ENCODE results near the gene PIR. TPM values are rescaled to one million over a fixed set of nuclear protein-coding genes. Genes with fewer than 3 reads are reported as not detected.
A peak's percentile ranks its signal among the peaks of the same experiment; 100 is the strongest.

The PIR gene
- total RNA-seq, 1 donor from 2014 or later, result 23.6 TPM

DNA sequence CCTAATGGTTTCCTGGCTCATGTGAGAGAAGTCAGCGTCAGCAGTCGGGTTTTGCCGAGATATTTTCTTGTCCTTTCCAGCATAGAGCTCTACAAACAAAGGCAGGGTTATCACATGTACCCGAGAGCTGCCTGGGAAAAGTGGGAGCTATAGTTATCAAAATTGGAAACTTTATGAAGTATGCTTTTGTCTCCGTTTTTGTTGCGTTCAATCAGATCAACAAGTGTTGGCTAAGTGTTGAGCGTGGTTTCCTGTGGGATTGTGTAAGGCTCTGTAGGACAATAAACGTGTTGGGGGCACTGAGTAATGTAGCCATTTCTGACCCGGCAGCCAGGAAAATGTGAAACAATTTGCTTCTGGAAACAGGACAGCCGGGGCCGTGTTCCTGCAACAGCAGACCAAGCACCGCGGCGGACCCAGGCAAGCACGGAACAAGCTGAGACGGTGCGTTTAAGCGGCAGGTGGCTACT lies 7.4 kb upstream of the PIR start, which contains the start of gene BMX:
Gene BMX, plus strand, starts transcription at position 311 of the 470 bp plus-strand sequence. CDS start 7,547 bp downstream, outside the sequence.
- H3K27ac Mint-ChIP-seq, result no peak within 1 kb of the TSS
- H3K27me3 Mint-ChIP-seq, result peaks cover 5% of the 10 kb centered on the region
- H3K9me3 Mint-ChIP-seq, result no peaks in the 10 kb centered on the region
- no peaks in the 10 kb centered on the region for H3K36me3 Mint-ChIP-seq
- DNase-seq (ENCODE audit: extremely low spot score, unreplicated experiment), result no peak
- TF ChIP-seq, protein P1, sequence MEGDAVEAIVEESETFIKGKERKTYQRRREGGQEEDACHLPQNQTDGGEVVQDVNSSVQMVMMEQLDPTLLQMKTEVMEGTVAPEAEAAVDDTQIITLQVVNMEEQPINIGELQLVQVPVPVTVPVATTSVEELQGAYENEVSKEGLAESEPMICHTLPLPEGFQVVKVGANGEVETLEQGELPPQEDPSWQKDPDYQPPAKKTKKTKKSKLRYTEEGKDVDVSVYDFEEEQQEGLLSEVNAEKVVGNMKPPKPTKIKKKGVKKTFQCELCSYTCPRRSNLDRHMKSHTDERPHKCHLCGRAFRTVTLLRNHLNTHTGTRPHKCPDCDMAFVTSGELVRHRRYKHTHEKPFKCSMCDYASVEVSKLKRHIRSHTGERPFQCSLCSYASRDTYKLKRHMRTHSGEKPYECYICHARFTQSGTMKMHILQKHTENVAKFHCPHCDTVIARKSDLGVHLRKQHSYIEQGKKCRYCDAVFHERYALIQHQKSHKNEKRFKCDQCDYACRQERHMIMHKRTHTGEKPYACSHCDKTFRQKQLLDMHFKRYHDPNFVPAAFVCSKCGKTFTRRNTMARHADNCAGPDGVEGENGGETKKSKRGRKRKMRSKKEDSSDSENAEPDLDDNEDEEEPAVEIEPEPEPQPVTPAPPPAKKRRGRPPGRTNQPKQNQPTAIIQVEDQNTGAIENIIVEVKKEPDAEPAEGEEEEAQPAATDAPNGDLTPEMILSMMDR (conservative IDR thresholded peaks at IDR 0.05), result no peak
- peaks cover 7% of the 10 kb centered on the region for H3K4me1 Mint-ChIP-seq (ENCODE audit: unreplicated experiment)
- H3K4me3 Mint-ChIP-seq, result no peak within 1 kb of the TSS

DNA sequence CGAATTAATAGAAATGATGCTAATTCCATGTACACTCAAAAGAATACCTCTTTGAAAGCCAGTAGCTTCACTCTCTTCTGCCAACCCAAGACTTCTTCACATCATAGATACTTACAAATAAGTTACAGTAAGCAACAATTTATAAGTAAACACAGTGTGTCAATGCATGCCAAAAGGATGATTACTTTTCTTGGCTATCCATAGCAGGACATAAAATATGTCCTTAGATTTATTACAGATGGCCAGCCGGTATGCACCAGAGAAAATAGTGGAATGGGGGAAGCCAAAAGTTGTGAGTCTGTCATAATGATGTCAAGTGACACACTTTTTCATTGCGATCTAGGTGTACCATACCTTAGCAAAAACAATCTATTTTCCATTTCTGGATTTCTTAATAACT lies 6.8 kb upstream of the PIR start:
- Mint-ChIP-seq H3K36me3 (no peaks in the 10 kb centered on the region), H3K4me3 (no peak overlapping the region), H3K9me3 (no peaks in the 10 kb centered on the region), H3K27me3 (peaks cover 5% of the 10 kb centered on the region), H3K27ac (no peak overlapping the region), H3K4me1 (ENCODE audit: unreplicated experiment) (peaks cover 7% of the 10 kb centered on the region)
- TF ChIP-seq, protein P1 (conservative IDR thresholded peaks at IDR 0.05), result no peak
- DNase-seq (ENCODE audit: extremely low spot score, unreplicated experiment), result no peak

DNA sequence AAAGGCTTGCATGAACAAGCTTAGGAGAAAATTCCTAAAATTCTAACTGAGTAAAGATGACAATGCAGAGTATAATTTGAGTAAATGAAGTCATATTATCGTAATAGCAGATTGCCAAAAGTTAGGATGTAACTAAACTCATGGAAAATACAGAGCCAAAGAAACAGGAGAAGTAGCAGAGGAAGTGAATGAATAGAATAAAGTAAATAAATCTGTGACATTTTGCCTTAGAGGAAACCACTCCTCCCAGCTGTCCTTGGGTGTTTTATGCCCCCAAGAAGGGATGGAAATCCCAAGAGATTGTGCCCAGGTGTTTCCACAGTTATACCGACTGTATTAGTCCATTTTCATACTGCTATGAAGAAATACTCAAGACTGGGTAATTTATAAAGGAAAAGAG lies 5.6 kb upstream of the PIR start:
- H3K27ac Mint-ChIP-seq, result no peak overlapping the region
- no peak overlapping the region for H3K4me3 Mint-ChIP-seq
- TF ChIP-seq, protein P1 (conservative IDR thresholded peaks at IDR 0.05), result no peak
- no peaks in the 10 kb centered on the region for H3K36me3 Mint-ChIP-seq
- H3K9me3 Mint-ChIP-seq, result no peaks in the 10 kb centered on the region
- no peak for DNase-seq (ENCODE audit: extremely low spot score, unreplicated experiment)
- H3K27me3 Mint-ChIP-seq, result peaks cover 5% of the 10 kb centered on the region
- peaks cover 9% of the 10 kb centered on the region for H3K4me1 Mint-ChIP-seq (ENCODE audit: unreplicated experiment)

DNA sequence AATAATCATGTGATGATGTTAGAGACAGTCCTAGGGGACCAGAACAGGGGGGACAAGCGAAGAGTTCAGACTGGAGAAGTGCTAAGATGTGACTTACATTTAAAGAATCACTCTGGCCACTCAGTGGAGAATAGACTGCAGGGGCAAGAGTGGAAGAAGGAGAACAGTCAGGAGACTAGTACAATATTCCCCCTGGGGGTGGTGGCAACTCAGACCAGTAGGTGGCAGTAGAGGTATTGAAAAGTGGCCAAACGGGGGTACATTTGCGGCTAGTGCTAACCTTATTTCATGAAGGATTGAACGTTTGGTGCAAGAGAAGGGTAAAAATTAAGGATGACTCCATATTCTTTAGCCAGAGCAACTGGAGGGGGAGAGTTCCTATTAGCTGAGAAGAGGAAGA lies 4.7 kb upstream of the PIR start:
- TF ChIP-seq, protein P1 (conservative IDR thresholded peaks at IDR 0.05), result peak; percentile 82
- peak overlapping the region; percentile 3 for H3K27ac Mint-ChIP-seq
- no peaks in the 10 kb centered on the region for H3K9me3 Mint-ChIP-seq
- H3K36me3 Mint-ChIP-seq, result no peaks in the 10 kb centered on the region
- DNase-seq (ENCODE audit: extremely low spot score, unreplicated experiment), result no peak
- H3K27me3 Mint-ChIP-seq, result peaks cover 5% of the 10 kb centered on the region
- H3K4me1 Mint-ChIP-seq (ENCODE audit: unreplicated experiment), result peaks cover 14% of the 10 kb centered on the region
- H3K4me3 Mint-ChIP-seq, result no peak overlapping the region

DNA sequence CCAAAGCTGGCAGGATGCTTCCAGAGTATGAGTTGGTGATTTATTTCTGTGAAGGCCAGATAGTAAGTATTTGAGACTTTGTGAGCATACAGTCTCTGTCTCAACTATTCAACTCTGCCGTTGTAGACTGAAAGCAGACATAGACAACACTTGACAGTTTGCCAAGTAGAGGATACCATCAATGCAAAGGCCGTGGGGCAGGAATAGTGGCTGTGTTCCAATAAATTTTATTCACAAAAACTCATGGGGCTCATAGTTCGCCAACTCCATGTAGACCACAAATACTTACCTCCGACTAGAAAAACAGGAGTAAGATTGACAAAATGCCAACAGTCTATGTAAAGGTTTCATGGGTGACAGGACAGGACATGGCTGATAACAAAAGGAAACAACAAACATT lies 3.7 kb upstream of the PIR start:
- no peak overlapping the region for H3K4me3 Mint-ChIP-seq

More for the DNA sequence above, 3.7 kb upstream of the PIR start:
- no peak for DNase-seq (ENCODE audit: extremely low spot score, unreplicated experiment)
- Mint-ChIP-seq H3K36me3 (no peaks in the 10 kb centered on the region), H3K4me1 (ENCODE audit: unreplicated experiment) (peaks cover 18% of the 10 kb centered on the region), H3K27me3 (peaks cover 5% of the 10 kb centered on the region), H3K27ac (no peak overlapping the region), H3K9me3 (no peaks in the 10 kb centered on the region)
- TF ChIP-seq, protein P1 (conservative IDR thresholded peaks at IDR 0.05), result no peak
